Left hindlimb (tissue), 1 donor: ENCODE measurements around the gene KARS1.
A peak's percentile ranks its signal among the peaks of the same experiment; 100 is the strongest.

Experiments
- DNase-seq: peaks from one replicate; pipeline ENCODE4 v3.0.0-alpha.2; 2018

The KARS1 gene

DNA sequence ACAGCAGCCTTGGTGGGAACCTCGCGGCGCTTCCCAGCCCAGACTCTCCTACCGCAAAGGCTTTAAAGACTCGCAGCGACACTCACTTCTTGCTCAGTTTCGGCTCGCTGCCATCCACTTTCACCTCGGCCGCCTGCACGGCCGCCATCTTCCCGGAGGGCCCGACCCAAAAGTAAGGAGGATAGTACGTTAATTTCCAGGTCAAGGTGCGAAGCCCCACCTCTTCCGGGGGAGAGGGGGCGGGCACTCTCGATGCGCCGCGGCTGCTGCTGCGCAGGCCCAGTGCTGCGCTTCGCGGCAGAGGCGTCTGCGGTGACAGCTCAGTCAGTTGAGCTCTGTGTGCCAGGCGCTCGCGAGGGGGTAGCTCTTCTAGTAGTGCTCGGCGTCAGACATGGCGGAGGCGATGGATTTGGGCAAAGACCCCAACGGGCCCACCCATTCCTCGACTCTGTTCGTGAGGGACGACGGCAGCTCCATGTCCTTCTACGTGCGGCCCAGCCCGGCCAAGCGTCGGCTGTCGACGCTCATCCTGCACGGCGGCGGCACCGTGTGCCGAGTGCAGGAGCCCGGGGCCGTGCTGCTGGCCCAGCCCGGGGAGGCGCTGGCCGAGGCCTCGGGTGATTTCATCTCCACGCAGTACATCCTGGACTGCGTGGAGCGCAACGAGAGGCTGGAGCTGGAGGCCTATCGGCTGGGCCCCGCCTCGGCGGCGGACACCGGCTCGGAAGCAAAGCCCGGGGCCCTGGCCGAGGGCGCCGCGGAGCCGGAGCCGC is at the start of gene KARS1, which contains the start of gene TERF2IP:
TSS of gene KARS1 (minus strand) at position 174 of the 773 bp plus-strand sequence. CDS start at position 148, 26 bp downstream.
TSS of gene TERF2IP (plus strand) at position 282 of the 773 bp plus-strand sequence. CDS start at position 392, 110 bp downstream.
- DNase-seq, result peak; percentile 96

DNA sequence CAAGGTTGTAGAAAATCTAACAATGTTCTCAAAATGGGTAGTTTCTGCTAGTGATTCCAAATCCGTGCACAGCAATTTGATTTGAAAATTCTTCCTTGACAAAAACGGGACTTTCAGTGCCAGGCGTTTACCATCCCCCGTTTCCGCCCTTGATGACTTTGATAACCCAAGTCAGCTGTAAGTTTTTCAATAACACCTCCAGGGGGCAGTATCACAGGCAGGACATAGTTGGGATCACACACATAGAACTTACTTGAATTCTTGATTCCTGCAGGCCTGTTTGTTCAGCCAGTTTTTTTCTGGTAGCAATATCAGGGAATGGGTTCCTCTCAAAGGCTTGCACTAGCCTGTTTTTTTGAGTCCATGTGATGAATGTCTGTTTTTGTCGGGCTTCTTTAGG is 48.2 kb upstream of the KARS1 start:
- no peak for DNase-seq

DNA sequence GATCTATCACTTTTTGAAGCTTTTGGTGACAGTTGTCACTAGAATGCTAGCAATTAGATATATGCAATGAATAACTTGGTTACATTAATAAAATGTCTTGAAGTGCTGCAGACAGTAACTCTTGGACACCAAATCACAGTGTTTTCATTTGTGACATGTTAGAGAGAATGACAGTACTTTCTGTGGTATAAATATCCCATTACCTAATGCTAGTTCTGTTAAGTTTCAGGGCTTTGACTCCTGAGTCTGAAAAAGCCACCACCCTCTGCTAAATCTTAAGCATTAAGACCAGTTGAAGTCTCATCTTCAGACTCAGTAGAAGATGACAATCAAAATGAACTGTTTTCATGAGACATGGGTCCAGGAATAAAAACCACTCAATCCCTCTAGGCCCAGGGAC is 39.9 kb upstream of the KARS1 start:
- DNase-seq, result no peak

DNA sequence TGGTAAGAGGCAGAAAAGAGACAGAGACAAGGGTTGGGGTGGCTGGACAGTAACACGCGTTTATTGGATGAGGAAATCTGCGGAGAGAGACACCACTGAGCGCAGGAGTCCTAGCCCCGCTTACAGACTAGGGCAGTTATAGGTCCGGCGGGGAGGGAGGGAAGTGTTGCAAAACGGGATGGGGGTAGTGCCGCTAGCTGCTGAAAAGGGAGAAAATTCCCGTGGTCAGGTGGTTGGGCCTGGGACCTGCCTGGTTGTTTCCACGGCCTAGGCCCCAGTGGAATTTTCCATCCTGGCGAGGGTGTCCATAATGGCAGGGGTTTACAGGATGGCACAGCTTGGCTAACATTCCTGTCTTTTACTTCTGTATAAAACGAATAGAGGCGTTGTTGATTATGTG is 34.8 kb upstream of the KARS1 start:
- DNase-seq, result no peak

DNA sequence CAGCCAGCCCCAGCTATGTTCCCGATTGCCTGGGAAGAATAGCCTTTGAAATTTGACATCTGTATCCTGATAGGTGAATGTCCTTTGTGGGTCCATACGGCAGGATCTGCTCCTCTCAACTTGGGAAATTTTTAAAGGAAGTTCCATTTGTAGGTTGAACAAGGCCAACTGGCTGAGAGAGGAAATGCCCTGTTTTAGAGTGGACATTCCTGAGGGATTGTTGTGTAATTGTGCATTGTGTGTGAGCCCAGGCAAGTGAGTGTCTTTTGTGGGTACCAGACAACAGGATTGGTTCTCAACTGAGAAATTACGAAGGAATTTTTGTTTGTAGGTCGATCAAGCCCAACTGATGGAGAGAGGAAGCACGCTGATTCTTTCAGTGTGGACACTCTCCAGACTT is 31.9 kb upstream of the KARS1 start:
- no peak for DNase-seq

DNA sequence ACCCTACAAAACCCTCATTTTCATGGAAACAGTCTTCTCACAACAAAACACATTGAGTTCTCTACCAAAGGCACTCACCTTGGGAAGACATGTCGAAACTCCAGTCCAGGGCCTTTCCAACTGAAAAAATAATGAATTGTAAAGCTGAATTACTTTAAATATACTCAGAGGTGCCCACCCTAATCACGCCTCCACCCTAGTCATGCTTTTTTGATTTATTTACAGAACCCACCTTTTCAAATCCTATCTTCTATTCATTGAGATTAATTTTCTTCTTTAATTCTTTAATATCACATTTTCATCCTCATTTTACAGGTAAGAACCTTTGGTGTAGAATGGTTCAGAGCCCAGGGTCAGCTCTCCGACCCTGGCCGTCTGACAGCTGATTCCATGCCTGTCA is 29.4 kb upstream of the KARS1 start, which contains the start of gene CPHXL2:
TSS of gene CPHXL2 (minus strand) at position 101 of the 400 bp plus-strand sequence. CDS start at position 91, 10 bp downstream.
- DNase-seq, result no peak

DNA sequence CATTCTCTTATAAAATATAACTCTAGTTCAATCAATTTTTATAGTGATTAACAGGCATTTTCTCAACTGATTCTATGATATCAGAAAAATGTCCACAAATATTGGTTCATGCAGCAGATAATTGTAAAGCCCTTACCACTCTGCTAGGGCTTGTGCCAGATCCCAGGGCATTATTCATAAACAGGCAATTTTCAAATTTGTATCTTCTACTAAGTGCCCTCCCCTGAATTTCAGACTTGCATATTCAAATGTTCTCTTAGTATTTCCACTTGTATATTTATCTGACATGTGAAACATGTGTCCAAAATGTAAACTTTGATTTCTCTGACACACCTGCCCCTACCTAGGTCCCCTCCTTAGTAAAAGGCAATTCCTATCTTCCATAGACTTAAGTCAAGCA is 20.0 kb upstream of the KARS1 start:
- no peak for DNase-seq

DNA sequence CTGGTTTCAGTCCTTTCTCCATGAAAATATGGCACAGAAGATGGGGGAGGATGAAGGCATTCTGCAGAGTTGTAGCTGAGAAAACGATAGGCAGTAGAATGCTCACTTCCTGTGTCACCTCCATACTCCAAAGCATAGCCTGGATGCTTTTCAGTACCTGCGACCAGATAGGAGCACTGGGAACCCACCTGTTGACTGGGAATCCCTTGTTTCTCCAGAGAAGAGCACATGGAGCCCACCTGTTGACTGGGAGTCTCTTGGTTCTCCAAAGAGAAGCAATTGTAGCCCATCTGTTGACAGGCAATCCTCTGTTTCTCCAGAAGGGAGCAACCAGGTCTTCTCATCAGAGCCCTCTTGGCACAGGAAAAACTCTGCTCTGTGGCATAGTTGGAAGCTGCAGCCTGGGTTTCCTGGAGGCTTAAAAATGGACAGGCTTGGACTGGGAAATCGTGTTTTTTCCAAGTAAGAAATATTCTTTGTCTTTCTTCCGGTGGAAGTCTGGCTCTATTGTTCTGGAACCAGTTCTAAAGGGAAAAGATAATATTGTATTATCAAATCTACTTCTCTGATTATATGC is 13.3 kb upstream of the KARS1 start:
- DNase-seq, result no peak

DNA sequence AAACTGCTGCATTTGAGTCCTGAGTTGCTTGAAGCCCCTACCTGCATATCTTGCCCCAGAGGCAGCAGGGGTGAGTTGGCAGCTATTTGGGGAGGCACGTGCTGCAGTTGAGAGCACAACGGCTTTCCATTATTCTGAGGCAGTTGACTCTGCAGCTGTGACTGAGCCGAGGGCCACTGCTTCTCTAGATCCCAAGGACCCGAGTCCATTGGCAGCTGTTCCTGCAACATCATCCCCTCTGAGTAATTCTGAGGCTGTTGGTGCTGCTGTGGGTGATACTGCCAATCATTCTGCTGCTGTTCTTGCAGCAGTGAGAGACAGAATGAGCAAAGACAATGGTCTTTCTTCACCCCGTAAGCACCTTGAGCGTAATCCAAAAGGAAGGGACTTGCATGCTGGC is 12.9 kb upstream of the KARS1 start:
- no peak for DNase-seq

DNA sequence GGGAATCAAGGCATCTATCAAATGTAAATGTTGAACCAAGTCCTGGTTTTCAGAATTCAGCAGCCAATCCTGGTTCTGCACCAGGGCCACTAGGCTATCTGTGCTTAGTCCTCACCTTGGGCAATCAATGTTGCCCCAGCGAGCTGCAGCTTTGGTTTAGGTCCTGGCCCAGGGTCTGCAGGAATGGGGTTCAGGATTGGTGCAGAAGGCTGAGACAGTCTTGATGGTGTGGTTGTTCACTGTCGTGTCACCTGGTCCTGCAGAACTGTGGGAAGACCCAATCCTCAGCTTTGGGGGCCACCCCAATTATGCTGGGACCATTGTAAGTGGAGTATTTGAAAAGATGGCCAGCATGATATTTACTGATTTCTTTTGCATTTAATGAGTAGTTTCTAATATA is 10.7 kb upstream of the KARS1 start:
- no peak for DNase-seq

DNA sequence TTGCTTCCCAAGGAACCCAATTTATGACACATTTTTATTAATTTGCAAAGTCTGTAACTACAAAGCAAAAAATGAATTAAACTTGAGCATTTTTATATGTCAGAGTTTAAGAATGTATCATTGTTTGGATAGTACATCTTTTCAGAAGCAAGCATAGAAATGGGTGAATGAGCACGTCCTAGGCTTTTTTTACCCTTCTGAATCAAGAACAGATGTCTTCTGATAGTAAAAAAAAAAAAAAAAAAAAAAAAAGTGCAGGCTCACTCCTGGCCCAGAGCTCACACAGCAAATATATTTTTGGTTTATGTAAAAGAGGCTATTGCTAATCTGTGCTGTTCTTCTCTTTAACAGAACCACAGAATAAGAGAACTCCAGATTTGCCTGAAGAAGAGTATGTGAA is 6.5 kb upstream of the KARS1 start:
- DNase-seq, result no peak

DNA sequence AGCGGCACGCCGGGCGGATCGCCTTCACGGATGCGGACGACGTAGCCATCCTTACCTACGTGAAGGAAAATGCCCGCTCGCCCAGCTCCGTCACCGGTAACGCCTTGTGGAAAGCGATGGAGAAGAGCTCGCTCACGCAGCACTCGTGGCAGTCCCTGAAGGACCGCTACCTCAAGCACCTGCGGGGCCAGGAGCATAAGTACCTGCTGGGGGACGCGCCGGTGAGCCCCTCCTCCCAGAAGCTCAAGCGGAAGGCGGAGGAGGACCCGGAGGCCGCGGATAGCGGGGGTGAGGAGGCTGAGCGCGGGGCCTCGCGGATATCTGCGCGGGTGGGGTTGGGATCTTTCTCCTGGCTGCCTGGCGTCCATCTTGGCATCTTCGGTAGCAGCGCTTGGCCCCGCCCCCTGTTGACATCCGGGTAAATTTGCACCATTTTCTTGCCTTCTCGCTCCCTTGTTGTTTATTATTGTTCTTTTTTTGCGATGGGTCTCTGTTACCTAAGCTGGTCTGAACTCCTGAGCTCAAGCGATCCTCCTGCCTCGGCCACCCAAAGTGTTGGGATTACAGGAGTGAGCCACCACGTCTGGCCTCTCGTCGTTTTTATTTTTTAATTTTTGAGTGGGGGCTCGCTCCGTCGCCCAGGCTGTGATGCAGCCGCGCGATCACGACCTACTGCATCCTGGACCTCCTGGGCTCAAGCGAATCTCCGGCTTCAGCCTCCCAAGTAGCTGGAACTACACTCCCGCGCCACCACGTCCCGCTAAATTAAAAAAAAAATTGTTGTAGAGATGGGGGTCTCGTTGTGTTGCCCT is 1.0 kb upstream of the KARS1 start:
- peak; percentile 87 for DNase-seq

DNA sequence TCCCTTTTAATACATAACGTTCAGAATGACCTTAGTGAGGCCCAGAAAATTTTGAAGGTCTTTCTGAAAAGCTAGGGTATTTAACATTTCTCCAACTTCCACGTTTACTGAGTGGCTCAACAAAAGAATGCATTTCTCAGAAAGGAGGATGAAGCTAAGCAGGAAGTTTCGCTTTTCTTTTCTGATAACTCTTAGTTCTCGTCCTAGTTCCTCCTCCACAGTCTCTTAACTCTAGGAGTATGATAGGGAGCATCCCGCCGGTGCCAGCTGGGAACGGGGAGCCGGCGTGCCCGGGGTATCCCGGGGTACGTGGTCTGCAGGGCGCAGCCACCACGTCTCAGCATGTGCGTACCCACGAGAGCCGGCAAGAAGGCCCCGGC is 363 bp downstream of the KARS1 start:
- no peak for DNase-seq

DNA sequence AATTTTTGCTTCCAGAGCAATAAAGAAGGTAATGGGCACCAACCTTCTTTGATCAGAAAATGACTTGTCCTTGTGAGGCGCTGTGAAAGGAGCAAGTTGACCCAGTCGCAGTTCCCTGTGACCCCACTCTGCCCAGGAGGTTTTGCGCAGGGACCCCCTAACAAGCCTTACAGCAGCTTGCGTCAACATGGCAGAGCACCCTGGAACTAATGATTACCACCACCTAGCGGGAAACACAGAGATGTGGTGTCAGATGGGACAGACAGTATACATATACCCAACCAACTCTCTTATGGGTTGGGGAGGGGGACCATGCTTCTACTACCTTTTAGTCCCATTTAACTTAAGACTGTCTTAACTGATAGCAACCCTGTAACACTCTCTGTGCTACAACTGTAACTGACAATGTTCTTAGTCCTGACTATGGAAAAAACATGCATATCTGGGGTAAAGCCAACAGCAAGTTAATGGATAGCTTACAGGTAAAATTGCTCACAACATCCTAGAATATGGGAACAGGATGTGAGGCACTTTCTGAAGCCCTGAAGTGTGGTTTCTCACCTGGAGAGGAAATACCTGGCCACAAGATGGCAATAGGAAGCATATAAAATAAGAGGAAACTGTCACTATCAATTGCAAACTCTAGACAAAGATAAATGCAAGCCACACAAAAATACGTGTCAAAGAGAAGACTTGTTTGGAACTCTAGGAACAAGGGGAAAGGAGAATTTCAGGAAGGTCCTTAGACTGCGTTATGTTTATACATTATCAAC is 3.0 kb downstream of the KARS1 start:
- DNase-seq, result no peak

DNA sequence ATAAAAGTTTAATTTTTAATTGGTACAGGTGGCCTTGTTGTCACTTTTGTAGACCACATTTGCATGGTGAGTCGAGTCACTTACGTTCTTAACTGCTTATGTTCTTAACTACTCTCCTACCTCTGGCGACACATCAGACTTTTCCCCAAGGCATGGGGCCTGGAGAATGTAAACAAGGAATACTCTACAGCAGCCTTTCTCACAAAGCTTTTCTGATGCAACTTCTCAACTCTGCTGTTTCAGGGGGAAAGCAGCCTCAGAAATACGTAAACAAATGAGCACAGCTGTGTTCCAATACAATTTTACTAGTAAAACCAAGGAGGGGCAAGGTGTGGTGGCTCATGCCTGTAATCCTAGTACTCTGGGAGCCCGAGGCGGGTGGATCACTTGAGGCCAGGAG is 6.9 kb downstream of the KARS1 start:
- no peak for DNase-seq

DNA sequence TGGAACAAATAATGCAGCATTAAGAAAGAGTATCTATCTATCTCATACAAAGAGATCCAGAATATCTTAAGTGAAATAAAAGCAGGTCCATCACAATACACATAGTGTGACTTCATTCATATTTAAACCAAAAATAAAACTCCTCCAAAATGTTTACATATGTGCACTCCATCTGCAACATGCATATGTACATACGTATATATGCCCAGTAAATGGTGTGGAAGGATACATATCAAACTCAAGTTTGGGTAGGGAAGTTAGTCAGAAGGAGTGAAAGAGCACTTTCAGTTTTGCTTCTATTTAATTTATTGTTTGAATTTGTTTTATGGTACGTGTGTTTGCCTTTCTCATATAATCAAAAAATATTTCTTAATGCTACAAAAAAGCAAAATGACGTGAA is 12.4 kb downstream of the KARS1 start:
- no peak for DNase-seq

DNA sequence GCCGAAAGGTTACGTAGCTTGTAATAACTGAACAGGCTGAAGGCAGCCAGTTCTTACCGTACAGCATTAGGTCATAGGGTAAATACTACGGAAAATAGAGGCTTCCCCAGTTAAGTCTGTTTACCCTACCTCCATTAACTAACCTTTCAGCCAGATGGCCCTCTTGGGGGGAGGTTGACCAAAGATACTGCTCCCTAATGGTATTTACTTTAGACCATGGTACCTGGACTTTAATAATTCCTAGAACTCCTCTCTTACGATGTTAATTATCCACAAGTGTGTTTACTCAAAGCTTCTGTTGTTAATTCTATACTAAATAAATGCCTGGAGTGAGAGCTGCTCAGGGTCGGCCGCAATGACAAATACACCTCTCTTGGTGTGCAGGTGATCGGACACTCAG is 14.6 kb downstream of the KARS1 start:
- DNase-seq, result no peak

DNA sequence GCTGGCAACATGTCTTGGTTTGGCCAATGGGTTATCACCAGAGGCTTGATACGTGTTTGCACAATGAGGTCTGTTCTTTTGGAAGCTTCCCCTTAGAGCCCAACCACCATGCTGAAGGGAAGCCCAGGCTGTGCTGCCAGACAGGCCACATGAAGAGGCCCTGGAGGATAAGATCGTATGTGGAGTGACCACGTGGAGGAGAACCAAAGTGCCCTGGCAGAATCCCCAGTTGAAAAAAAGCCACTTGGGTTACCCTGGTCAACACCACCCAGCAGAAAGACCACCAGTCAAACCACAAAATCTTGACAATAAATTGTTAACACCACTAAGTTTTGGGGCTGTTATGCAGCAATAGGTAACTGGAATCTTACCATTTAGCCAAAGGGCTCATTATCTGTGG is 17.4 kb downstream of the KARS1 start:
- no peak for DNase-seq

DNA sequence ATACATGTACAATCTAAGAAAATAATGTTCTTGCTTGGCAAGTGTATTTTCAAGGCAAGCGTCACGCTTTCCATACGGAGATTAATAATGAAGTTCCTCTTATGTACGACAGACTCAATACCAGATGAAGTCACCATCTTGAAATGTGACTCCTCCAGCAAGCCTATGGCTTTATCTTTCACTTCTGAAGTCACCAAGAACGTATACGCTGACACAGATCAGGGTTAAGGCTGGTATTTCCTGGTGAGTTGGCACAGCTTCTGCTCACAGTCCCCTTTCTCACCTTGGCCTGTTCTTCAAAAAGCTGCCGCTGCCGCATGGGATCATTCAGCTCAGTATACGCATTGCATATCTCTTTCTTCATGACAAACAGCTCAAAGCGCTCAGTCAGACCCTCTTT is 18.3 kb downstream of the KARS1 start:
- no peak for DNase-seq

DNA sequence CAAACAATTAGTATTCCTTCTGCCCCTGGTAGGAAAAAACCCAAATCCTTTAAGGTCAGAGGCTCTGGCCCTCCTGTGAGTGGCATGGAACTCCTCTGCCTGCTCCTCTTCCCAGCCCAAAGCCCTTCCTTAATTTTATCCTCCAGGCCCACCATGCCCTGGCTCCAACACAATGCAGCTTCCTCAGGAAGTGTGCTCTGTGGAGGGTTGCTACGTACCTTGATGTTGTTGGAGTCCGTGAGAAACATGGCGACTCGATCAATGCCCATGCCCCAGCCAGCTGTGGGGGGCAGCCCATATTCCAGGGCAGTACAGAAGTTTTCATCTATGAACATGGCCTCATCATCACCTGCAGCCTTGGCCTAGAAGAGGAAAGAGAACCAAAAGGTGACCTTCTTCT is 19.1 kb downstream of the KARS1 start:
- no peak for DNase-seq

DNA sequence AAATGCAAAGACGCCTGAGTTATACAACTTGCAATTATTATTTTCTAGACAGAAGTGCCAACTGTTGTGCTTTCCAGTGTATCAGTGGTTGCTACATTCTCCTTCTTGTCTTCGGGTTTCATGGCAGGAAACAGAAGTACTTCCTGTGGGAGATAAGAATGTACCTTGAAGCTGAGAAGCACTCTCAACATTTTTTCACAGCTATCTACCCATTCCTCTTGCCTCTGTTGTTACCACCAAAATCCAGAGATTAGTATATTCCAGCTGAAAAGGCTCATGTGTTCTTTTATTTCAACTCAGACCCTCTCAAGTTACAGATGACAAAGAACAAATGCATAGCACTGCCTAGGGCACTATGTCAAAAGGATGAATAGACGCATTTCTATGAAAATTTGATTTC is 19.6 kb downstream of the KARS1 start:
- no peak for DNase-seq

DNA sequence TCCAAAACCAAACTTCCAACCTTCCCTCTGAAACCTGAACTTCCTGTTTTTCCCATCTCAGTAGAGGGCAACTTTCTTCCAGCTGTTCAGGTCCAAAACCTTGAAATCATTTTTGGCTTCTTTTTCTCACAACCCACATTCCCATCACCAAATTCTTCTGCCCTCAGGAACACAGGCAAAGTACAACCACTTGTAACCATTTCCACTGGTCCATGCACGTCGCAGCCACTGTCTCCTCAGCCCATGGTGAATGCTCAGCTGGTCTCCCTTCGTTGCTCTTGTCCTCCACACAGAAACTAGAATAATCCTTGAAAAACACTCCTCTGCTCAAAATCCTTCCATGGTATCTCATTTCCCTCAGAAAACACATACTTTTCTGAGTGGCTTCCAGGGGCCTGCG is 20.7 kb downstream of the KARS1 start:
- no peak for DNase-seq

DNA sequence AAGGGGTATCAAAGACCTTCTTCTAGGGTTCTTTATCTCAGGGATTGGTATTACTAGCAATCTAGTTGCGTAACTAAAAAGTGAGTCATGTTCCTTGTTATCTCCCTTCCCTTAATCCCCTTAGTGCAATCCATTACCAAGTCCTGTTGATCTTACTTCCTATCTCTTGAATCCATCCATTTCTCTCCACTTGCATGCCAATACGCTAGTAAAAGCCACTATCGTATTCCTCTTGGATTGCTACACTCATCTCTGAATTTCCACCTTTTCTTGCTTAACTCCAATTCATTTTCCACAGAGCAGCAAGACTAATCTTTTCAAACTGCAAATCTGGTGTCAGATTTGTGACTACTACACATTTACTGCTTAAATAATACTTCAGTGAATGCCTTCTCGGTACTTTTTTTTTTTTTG is 22.5 kb downstream of the KARS1 start:
- no peak for DNase-seq
